Effector memory CD4-positive, alpha-beta T cell (primary cell): ENCODE measurements around the gene KSR1.
"Not testable (repeated sequence)": the region's sequence is repeated elsewhere in the genome, so short reads cannot be mapped to it uniquely, and the experiment has no call there.

Source experiments
- DNase-seq, 3 donors: peaks; one replicate each; pipeline ENCODE4 v3.0.0-alpha.2; 2020
- H3K27ac ChIP-seq: 2 replicates; pipeline ENCODE4 v1.7.0; 2013; ENCODE audit warnings: mild to moderate bottlenecking, low read length, moderate library complexity; ENCODE audit not compliant: insufficient read depth, poor library complexity, severe bottlenecking
- H3K27me3 ChIP-seq: replicated peaks from 2 replicates; pipeline ENCODE4 v1.7.0; 2013; ENCODE audit warnings: mild to moderate bottlenecking, low read length; ENCODE audit not compliant: insufficient read depth, control insufficient read depth, poor library complexity, severe bottlenecking
- H3K36me3 ChIP-seq: 2 replicates; pipeline ENCODE4 v1.7.0; 2013; ENCODE audit warnings: mild to moderate bottlenecking, low read length, moderate library complexity; ENCODE audit not compliant: control insufficient read depth, insufficient read depth
- H3K4me1 ChIP-seq: 2 replicates; pipeline ENCODE4 v1.7.0; 2013; ENCODE audit warnings: low read length, mild to moderate bottlenecking; ENCODE audit not compliant: control insufficient read depth, insufficient read depth, poor library complexity, severe bottlenecking
- H3K4me3 ChIP-seq: 2 replicates; pipeline ENCODE4 v1.7.0; 2013; ENCODE audit warnings: low read length, low read depth, mild to moderate bottlenecking; ENCODE audit not compliant: insufficient read depth, poor library complexity, severe bottlenecking
- H3K9me3 ChIP-seq: 2 replicates; pipeline ENCODE4 v1.7.0; 2013; ENCODE audit warnings: mild to moderate bottlenecking, low read length, moderate library complexity; ENCODE audit not compliant: control insufficient read depth

Gene KSR1

GRCh38 chr17:27435431-27436070, 20.7 kb upstream of the KSR1 start:
- not testable (repeated sequence) for H3K9me3 ChIP-seq, H3K4me3 ChIP-seq, DNase-seq, H3K36me3 ChIP-seq, H3K27me3 ChIP-seq, H3K27ac ChIP-seq, H3K4me1 ChIP-seq

- Histone ChIP-seq H3K9me3 (no peaks in the 10 kb centered on the region), H3K27me3 (no peaks in the 10 kb centered on the region), H3K27ac (no peak overlapping the region), H3K4me1 (no peaks in the 10 kb centered on the region), H3K4me3 (no peak overlapping the region), H3K36me3 (no peaks in the 10 kb centered on the region)
- no peak for DNase-seq
Measured at GRCh38 chr17:27438348-27438998, 17.8 kb upstream of the KSR1 start.

GRCh38 chr17:27439342-27439741, 16.9 kb upstream of the KSR1 start:
- Histone ChIP-seq H3K36me3 (no peaks in the 10 kb centered on the region), H3K27me3 (no peaks in the 10 kb centered on the region), H3K4me1 (no peaks in the 10 kb centered on the region), H3K4me3 (no peak overlapping the region), H3K27ac (no peak overlapping the region), H3K9me3 (no peaks in the 10 kb centered on the region)
- DNase-seq = no peak

- Histone ChIP-seq H3K4me1 (no peaks in the 10 kb centered on the region), H3K9me3 (no peaks in the 10 kb centered on the region), H3K27me3 (no peaks in the 10 kb centered on the region), H3K36me3 (no peaks in the 10 kb centered on the region), H3K4me3 (no peak overlapping the region), H3K27ac (no peak overlapping the region)
- no peak for DNase-seq
Measured at GRCh38 chr17:27442702-27443101, 13.5 kb upstream of the KSR1 start.

- H3K9me3 ChIP-seq = no peaks in the 10 kb centered on the region
- no peaks in the 10 kb centered on the region for H3K4me1 ChIP-seq
- no peak for DNase-seq
Measured at GRCh38 chr17:27443491-27443890, 12.8 kb upstream of the KSR1 start.

GRCh38 chr17:27445971-27446370, 10.3 kb upstream of the KSR1 start:
- no peak for DNase-seq
- H3K27ac ChIP-seq = no peak overlapping the region
- H3K4me1 ChIP-seq = no peaks in the 10 kb centered on the region

More at GRCh38 chr17:27443491-27443890, 12.8 kb upstream of the KSR1 start:
- Histone ChIP-seq H3K4me3 (no peak overlapping the region), H3K36me3 (no peaks in the 10 kb centered on the region), H3K27ac (no peak overlapping the region), H3K27me3 (no peaks in the 10 kb centered on the region)

GRCh38 chr17:27446569-27447301, 9.5 kb upstream of the KSR1 start:
- no peaks in the 10 kb centered on the region for H3K4me1 ChIP-seq
- no peaks in the 10 kb centered on the region for H3K27me3 ChIP-seq
- no peak overlapping the region for H3K27ac ChIP-seq
- no peaks in the 10 kb centered on the region for H3K36me3 ChIP-seq
- no peak overlapping the region for H3K4me3 ChIP-seq
- H3K9me3 ChIP-seq = no peaks in the 10 kb centered on the region
- no peak for DNase-seq

More at GRCh38 chr17:27445971-27446370, 10.3 kb upstream of the KSR1 start:
- H3K9me3 ChIP-seq = no peaks in the 10 kb centered on the region
- no peaks in the 10 kb centered on the region for H3K27me3 ChIP-seq
- H3K36me3 ChIP-seq = no peaks in the 10 kb centered on the region
- no peak overlapping the region for H3K4me3 ChIP-seq

- not testable (repeated sequence) for H3K4me1 ChIP-seq, H3K36me3 ChIP-seq, H3K4me3 ChIP-seq, H3K27ac ChIP-seq, DNase-seq, H3K27me3 ChIP-seq, H3K9me3 ChIP-seq
Measured at GRCh38 chr17:27448534-27448933, 7.7 kb upstream of the KSR1 start.

- Histone ChIP-seq H3K27ac (no peak overlapping the region), H3K4me1 (no peaks in the 10 kb centered on the region), H3K27me3 (no peaks in the 10 kb centered on the region), H3K36me3 (no peaks in the 10 kb centered on the region), H3K9me3 (no peaks in the 10 kb centered on the region), H3K4me3 (no peak overlapping the region)
- DNase-seq = no peak
Measured at GRCh38 chr17:27449541-27449940, 6.7 kb upstream of the KSR1 start.

GRCh38 chr17:27449988-27450387, 6.3 kb upstream of the KSR1 start:
- DNase-seq = no peak
- Histone ChIP-seq H3K27ac (no peak overlapping the region), H3K9me3 (no peaks in the 10 kb centered on the region), H3K36me3 (no peaks in the 10 kb centered on the region), H3K27me3 (no peaks in the 10 kb centered on the region), H3K4me1 (no peaks in the 10 kb centered on the region), H3K4me3 (no peak overlapping the region)
